Hair follicular keratinocyte (primary cell): ENCODE data around the gene CUL2. TPM values are rescaled to one million over a fixed set of nuclear protein-coding genes. Genes with fewer than 3 reads are reported as not detected.

Source experiments
- total RNA-seq: library from RNA; depleted of rRNA; stranded (reverse); fragments of >200 nt; gene quantifications from 2 replicates; pipeline ENCODE4 v1.2.3, GENCODE V29; 2015

CUL2 gene
- 23.2 and 24.1 TPM in 2 replicates for total RNA-seq

DNA sequence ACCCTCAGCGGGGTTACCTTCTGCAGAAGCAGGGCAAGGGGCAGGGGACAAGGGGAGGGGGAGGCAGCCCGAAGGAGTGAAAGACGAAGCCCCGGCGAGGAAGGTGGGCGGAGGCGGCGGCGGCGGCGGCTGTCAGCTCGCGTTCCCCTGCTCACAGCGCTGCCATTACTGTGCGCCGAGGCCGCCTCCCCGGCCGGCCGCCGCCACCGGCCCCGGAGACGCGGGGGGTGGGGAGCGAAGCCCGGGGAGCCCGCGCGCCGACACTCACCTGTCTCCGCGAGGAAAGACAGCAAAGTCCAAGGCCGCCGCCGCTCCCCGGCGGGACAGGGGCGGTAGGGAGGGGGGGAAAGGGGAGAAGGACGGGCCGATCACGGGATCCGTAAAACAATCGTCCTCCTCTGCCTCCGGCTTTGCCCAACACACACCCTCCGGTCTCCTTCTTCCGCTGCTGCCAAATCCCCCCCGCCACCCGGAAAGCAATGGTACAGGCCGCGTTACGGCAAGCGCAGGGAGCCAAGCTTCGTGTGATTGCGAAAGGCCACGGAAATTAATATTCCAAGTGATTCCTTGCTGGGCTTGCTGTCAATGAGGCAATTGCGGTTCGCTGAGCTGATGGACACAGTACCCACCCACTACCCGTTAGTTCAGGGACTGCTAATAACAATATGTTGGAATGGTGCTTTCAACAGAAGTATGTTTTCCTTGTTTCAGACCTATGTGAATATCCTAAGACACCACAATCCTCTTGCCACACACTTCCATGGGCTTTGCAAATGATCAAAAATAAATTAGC is at the start of gene CUL2:
TSS of gene CUL2 (minus strand) at position 180 of the 793 bp plus-strand sequence. CDS start 19,024 bp downstream, outside the sequence.

DNA sequence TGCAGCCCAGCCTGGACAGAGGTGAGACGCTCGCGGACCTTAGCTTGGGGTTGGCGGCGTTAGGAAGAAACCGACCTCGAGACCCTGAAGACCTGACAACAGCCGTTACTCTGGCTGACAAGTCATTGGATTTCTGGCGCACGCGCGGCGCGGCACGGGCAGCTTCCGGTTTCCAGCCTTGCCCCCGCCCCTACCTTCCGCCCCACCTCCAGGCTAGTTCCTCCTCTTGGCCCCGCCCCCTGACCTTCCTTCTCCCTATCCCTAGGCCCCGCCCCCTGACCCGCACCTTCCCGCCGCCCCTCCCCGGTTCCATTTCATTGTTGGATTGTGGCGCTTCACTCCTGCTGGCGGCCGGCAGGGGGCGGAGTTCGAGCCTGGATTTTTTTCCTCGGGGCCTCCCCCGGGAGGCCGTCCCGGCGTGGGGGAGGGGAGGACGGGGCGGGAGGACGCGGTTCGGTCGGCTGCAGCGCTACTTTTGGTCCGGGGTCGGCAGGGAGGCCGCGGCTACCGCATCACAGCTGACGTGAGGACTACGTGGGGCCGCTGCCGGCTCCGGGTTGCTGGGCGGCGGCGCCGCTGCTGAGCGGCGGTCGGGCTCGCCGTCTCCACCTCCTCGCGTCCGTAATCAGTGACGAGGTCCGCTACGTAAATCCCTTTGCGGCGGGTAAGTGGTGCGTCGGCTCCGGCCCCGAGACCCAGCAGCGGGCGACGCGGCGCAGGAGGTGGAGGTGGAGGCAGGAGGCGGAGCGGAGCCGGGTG is 36.6 kb upstream of the CUL2 start, which contains the start of gene CREM:
TSS of gene CREM (plus strand) at position 317 of the 759 bp plus-strand sequence. CDS start 10,990 bp downstream, outside the sequence.

Other genes starting within 250 kb of the CUL2 start
- gene CREM, start 36.5 kb upstream of the CUL2 start, total RNA-seq, result 17.4 and 31.9 TPM in 2 replicates
- 30.4 and 43.4 TPM in 2 replicates for gene CCNY, start 246.2 kb upstream of the CUL2 start, total RNA-seq